ENCODE results near the gene OXER1.

Gene OXER1, protein sequence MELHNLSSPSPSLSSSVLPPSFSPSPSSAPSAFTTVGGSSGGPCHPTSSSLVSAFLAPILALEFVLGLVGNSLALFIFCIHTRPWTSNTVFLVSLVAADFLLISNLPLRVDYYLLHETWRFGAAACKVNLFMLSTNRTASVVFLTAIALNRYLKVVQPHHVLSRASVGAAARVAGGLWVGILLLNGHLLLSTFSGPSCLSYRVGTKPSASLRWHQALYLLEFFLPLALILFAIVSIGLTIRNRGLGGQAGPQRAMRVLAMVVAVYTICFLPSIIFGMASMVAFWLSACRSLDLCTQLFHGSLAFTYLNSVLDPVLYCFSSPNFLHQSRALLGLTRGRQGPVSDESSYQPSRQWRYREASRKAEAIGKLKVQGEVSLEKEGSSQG

DNA sequence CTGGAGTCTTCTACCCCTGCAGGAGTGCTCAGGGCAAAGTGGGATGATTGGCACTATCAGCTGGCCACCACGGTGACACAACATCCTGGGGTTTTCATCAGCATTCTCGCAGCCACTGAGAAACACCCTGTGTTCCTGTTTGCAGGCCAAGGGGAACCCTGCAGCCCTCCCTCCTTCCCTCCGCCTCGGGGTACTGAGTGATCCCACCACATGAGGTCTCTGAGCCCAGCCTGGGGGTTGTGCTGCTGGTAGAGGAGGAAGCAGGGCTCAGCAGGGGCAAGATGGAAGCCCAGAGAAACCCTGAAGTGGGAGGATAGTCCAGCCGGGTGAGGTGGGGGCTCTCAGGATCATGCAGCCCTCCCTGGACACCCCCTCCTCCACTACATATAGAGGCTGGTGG is at the start of gene OXER1:
TSS of gene OXER1 (minus strand) at position 40 of the 400 bp plus-strand sequence. CDS start 73 bp downstream, outside the sequence.
- TF ChIP-seq, protein P1, sequence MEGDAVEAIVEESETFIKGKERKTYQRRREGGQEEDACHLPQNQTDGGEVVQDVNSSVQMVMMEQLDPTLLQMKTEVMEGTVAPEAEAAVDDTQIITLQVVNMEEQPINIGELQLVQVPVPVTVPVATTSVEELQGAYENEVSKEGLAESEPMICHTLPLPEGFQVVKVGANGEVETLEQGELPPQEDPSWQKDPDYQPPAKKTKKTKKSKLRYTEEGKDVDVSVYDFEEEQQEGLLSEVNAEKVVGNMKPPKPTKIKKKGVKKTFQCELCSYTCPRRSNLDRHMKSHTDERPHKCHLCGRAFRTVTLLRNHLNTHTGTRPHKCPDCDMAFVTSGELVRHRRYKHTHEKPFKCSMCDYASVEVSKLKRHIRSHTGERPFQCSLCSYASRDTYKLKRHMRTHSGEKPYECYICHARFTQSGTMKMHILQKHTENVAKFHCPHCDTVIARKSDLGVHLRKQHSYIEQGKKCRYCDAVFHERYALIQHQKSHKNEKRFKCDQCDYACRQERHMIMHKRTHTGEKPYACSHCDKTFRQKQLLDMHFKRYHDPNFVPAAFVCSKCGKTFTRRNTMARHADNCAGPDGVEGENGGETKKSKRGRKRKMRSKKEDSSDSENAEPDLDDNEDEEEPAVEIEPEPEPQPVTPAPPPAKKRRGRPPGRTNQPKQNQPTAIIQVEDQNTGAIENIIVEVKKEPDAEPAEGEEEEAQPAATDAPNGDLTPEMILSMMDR (IDR thresholded peaks at IDR 0.05) = no peak

DNA sequence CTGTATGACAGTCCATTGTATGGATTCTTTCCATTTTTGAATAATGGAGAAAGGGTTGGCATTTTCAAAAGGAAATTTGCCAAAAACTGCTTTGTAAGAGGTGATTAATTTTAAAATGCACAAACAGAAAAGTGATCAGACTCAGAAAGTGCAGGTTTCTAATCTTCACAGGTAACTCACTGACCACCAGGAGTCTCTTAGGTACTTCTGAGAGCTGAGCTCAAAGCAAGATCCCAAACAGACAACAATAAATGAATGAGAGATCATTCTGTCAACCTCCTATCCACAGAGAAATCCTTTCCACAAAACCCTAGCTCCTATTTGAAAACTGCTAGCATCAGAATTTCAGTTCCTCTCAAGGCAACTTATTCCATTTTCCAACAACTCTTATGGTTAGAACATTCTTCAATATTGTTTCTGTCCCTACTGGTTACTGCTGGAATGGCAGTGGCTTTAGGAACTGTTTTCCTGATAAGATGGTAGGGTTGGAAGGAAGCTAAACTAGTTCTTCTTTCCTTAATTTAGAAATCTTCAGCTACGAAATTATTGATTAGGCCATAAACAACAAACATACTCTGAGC is 49.1 kb upstream of the OXER1 start:
- TF ChIP-seq, protein P1 (IDR thresholded peaks at IDR 0.05) = no peak; the same call in 1 of the 2 replicates

DNA sequence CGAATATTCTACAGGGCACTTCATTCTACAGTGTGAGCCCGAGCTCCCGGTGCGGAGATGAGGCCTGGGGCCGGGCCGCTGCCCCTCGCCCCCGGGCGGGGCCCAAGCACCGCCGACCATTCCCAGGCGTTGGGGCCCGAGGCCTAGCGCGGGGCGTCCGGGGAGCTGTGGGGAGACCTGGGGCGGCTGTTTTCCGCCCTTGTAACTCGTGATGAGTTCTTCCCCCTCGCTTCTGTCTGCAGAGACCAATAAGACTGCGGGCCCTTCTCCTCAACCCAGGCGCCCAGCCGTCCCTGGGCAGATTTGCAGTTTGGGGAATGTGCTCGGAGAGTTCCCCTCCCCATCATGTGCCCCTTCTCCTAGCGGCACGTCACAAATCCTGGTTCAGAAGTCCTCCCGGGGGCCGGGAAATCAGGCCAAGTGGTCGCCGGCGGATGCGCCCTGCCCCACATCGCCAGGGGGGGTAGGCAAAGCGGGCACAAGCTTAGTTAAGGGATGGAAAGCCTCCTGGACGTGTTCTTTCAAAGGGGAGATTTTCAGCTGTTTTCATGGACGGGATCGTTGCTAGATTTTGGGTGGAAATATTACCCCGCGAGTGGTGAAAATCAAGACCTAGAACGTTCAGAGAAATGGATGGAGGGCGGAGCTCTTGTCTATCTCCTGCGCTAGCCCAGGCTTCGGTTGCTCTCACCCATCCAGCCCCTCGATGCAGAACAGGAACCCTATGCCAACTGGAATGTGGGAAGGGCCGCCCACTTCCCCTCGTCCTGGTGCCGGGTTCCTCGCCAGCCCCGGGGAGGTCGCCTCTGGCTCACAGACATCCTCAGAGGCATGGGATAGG is 47.3 kb upstream of the OXER1 start:
- TF ChIP-seq, protein P1 (IDR thresholded peaks at IDR 0.05) = no peak

DNA sequence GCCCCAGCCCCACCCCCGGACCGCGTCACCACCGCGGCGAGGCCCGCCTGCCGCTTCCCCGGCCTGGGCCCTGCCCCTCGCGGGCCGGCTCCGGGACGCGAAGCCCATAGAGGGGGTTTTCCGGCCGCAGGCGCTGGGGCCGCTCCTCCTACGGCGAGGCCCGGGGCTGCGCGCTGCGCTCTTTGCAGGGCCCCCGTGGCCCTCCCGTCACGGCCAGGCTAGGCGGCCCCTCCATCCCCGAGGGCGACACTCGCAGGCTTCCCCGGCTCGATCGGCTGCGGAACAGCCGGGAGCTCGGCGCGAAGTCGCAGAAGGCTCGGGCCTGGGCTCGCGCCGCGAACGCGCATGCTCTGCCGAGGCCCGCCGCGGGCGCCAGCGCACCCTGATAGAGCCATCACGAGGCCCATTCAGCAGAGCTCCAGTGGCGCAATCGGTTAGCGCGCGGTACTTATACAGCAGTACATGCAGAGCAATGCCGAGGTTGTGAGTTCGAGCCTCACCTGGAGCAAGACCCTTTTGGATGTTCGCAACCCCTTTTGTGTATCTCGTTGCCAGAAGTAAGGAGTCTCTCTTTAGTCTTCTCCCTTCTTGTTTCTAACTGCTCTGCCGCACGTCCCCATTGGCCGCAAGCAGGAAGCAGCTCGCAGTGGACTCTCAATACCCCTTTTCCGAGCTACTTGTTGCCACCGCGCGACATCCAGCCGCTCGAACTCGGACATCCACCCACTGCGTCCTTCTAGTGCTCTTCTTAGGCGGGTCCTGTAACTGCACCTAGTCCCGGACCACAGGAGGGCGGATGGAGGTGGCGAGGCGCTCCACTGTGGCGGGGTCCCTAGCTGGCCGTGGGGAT is 46.4 kb upstream of the OXER1 start:
- TF ChIP-seq, protein P1 (IDR thresholded peaks at IDR 0.05) = no peak

DNA sequence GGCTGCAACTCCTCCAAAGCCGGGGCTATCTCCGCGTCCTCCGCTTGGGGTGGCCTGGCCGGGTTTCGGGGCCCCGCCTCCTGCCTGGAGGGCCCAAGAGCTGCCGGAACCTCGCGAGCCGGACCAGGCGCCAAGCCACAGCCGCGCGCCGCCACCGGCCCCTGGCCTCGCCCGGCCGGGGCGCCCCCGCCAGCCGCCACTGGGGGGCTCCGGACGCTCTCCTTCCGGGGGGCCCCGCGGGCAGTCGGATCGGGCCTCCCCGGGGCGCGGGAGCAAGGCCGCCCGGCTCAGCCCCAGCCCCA is 45.8 kb upstream of the OXER1 start:
- TF ChIP-seq, protein P1 (IDR thresholded peaks at IDR 0.05) = no peak

DNA sequence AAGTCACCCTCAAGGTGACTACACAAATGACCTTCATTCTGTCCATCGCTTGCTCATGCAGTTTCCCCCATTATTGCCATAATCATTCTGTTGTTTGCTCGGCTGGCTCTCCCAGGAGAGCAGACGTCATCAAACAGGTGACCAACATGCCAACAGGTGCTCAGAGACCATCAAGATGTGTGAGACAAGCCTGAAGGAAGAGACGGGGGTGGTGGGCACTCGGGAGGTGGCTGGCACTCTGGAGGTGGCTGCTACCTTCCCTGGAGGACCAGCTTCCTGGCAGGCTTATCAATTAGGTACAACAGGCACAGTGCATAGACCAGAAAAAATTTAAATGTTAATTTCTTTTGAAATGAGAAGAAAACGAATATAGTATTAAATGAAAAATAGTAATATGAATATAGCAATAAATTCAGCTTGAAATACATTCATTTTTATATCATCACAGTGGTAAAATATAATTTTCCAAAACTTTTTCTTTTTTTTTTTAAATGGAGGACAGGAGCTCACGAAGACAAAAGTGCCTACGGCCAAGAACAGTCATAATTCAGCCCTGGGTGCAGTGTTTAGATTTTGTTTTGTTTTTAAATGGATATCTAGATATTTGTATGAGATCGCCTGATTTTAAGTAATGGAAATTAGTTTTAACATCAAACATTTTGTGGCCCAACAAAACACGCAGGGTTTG is 45.3 kb upstream of the OXER1 start:
- TF ChIP-seq, protein P1 (IDR thresholded peaks at IDR 0.05) = no peak

All from LNCAP (cell line).